Erythroblast (primary cell): ENCODE measurements around the gene NF1.

Experiments
- GATA1 ChIP-seq: IDR thresholded peaks from 2 replicates; pipeline ENCODE4 v1.6.1; 2011; ENCODE audit warnings: low read depth, mild to moderate bottlenecking, control low read depth, low read length, moderate library complexity
- POLR2A ChIP-seq: IDR thresholded peaks from 2 replicates; pipeline ENCODE4 v1.6.1; 2011; ENCODE audit warnings: mild to moderate bottlenecking, low read length

DNA sequence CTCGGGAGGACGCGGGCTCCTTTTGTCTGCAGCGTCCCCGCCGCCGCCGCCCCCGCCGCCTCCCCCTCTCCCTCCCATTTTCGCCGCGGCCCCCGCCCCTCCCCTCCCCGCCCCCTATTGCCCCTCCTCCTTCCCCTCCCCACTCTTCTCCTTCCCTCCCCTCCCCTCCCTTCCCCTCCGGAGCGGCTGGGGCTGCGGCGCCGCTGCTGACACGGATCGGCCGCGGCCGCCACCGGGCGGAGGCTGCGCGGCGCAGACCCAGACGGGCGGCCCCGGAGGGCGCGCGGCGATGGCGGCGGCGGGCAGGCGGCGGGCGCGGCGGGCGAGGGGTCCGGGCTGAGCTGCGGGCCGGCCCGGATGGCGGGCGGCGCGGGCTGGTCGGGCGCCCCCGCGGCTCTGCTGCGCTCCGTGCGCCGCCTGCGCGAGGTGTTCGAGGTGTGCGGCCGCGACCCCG, 296.7 kb downstream of the NF1 start, which contains the start of gene RAB11FIP4:
- TF ChIP-seq POLR2A (no peak), GATA1 (no peak)
